Right forelimb (tissue), 1 donor: ENCODE measurements around the gene GRAMD1A.
"Not testable (repeated sequence)": the region's sequence is repeated elsewhere in the genome, so short reads cannot be mapped to it uniquely, and the experiment has no call there.

Source experiments
- DNase-seq: peaks from one replicate; pipeline ENCODE4 v3.0.0-alpha.2; 2018

GRAMD1A gene

DNA sequence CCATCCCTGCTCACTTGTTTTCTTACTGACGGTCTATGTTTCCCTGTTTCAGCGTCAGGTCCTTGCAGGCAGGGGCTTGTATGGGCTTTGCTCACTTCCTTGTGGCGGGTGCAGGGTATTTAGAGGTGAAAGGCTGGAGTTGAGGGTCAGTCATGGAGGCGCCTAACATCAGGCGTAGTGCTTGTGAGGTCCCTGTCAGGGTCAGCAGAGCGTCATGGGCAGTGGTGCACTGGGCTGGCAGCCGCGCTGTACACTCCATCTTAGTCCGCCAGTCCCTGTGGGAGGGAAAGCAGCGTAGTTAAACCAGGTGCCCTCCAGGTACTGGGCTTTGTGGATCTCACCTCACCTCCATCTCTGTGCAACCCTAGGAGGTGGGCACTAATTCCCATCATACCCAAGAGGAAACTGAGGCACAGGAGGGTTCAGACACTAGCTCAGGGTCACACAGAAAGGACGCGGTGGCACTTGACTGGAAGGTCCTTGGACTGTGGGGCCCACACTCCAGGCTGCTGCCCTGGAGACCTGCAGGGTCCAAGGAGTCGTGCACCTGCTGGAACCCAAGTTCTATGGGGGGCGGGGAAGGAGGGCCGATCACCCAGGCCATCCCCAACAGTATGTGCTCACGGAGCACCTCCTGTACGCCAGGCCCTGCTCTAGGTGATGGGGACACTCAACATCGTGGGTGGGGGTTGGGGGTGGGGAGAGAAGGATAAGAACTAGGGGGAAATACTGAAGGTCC, 4.6 kb downstream of the GRAMD1A start:
- DNase-seq = no peak

DNA sequence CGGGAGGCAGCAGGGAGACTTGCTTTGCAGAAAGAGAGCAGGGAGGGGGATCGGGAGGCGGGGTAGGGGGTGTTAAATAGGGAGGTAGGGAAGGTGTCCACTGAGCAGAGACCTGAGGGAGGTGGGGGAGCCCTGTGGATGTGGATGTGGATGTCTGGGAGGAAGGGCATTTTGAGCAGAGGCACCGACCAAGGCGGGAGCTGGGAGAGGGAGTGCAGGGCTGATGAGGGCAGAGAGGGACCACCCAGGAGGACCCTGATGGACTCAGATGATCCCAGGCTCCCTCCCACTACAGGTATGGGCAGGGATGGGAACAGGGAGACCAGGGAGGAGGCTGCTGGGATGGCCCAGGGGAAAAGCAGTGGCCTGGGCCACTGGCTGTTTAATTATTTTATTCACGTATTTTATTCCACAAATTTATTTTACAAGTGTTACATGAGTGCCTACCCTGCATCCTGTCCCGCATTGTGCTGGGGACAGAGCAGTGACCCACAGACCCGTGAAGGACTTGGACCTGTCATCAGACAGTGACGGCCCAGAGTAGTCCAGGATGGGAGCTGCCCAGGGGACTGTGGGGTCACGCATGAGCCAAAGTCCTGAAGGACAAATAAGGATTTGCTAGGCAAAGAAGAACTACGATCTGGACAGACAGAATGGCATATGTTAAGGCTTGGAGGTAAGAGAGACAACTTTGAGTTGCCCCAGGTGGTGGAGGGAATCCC, 5.3 kb downstream of the GRAMD1A start:
- DNase-seq = no peak

DNA sequence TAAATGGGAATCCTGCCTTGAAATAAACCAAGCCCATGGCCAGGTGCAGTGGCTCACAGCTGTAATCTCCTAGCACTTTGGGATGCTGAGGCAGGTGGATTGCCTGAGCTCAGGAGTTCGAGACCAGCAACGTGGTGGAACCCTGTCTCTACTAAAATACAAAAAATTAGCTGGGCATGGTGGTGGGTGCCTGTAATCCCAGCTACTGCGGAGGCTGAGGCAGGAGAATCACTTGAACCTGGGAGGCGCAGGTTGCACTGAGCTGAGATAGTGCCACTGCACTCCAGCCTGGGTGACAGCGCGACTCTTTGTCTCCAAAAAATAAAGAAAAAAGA, 5.9 kb downstream of the GRAMD1A start:
- not testable (repeated sequence) for DNase-seq

DNA sequence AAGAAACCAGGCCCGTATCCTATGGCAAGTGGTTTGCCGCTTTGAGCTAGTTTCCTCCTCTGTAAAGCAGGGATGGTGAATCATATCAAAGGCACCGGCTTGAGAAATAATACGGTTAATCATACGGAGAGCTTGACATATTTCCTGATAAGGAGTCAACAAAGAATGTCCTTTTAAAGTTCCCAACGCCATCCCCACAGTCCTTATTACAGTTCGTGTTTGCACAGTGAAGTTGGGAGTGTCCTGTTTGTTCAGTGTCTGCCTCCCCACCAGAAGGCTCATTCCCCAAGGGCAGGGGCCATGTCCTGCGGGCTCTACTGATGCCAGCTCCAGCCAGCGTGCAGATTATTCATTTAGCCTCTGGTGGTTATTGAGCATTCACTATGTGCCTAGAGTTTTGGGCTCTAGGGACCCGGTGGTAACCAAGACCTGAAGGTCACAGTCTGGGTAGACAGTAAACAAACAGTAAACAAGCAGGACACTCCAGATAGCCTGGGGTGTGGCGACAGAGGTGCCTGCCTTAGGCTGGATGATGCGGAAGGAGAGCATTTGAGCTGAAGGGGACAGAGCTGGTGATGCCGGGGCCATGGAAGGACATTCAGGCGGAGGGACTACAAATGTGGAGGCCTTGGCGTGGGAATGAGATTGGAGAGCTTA, 6.3 kb downstream of the GRAMD1A start:
- DNase-seq = no peak

DNA sequence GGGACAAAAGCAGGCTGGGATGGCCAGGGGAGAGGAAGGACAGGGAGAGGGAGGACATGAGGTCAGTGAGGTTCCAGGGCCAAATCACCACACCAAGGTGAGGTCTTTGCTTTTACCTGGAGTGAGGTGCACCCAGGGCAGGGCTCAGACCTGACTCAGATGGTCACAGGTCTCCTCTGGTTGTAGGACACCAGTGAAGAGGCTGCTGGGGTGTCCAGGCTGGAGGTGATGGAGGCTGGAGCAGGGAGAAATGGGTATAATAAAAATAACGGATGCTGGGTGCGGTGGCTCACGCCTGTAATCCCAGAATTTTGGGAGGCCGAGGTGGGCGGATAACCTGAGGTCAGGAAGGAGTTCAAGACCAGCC, 6.9 kb downstream of the GRAMD1A start:
- no peak for DNase-seq

DNA sequence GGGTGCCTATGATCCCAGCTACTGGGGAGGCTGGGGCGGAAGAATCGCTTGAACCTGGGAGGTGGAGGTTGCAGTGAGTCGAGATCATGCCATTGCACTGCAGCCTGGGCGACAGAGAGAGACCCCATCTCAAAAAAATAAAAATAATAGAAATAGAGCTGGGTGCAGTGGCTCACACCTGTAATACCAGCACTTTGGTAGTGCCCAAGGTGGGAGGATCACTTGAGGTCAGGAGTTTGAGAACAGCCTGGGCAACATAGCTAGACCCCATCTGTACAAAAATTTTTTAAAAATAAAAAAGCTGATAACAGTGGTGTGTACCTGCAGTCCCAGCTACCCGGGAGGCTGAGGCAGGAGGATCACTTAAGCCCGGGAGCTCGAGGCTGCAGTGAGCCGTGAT, 7.3 kb downstream of the GRAMD1A start:
- not testable (repeated sequence) for DNase-seq

DNA sequence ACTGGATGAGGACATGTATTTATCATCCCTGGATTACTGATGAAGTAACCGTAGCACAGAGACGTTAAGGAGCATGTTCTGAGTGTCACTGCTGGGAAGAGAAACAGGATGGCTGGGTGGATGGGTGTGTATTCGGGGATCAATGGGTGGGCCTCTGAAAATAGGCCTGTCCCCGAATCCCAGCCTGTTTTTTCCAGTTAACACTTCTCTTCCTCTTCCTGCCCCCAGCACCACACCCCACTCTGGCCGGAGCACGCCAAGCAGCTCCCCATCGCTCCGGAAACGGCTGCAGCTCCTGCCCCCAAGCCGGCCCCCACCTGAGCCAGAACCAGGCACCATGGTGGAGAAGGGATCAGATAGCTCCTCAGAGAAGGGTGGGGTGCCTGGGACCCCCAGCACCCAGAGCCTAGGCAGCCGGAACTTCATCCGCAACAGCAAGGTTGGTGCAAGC, 8.8 kb downstream of the GRAMD1A start:
- DNase-seq = no peak

DNA sequence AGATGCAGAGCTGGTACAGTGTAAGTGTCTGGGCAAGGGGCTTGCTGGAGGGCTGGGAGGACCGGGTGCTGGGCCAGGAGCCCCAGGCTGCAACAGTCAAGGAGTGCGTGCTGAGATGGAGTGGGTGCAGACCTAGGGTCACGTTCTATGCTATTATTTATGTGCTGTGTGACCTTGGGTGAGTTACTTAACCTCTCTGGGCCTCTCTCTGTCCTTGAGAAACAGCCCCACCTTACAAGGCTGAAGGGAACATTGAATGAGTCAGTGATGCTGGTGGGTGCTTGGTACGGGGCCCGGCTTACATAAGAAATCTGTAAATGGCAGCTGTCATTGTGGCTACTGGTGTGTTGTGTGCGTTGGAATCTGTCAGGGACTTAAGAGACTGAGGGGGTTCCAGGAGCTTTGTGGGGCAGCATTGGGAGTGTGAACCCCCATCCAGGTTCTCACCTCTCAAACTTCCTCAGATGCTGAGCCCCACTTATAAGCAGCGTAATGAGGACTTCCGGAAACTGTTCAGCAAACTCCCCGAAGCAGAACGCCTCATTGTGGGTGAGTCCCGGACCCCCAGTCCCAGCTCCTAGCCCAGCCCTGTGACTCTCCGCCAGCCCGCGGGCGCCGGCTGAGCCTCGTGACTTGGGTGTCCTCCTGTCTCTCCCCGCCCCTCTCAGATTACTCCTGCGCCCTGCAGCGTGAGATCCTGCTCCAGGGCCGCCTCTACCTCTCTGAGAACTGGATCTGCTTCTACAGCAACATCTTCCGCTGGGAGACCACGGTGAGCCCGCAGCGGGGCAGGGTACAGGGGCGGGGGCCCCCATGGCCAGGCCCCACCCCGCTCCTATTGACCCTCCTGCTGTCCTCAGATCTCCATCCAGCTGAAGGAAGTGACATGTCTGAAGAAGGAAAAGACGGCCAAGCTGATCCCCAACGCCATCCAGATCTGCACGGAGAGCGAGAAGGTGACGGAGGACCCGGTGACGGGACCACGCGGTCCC, 9.6 kb downstream of the GRAMD1A start:
- DNase-seq = no peak

DNA sequence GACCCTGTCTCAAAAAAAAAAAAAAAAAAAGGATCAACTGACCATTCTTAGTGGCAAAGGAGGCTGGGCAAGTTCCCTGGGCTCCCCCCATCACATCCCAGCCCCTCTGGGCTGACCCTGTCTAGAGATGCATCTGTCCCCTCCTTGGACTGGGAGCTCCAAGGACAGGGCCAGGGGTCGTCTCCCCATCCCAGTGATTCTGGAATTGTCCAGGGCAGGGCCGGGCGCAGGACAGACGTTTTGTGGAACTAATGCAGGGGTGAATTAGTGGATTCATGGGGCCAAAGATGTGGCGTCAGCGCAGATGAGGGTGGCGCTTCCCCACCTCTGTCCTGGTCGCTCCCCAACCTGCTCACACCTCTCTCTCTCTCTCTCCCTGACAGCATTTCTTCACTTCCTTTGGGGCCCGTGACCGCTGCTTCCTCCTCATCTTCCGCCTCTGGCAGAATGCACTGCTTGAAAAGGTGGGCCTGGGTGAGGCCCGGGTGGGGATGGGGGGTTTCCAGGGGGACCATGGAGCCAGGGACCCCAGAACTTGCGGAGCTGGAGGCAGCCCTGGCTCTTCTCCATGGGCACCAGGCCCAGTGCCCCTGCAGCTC, 11.1 kb downstream of the GRAMD1A start:
- DNase-seq = no peak

DNA sequence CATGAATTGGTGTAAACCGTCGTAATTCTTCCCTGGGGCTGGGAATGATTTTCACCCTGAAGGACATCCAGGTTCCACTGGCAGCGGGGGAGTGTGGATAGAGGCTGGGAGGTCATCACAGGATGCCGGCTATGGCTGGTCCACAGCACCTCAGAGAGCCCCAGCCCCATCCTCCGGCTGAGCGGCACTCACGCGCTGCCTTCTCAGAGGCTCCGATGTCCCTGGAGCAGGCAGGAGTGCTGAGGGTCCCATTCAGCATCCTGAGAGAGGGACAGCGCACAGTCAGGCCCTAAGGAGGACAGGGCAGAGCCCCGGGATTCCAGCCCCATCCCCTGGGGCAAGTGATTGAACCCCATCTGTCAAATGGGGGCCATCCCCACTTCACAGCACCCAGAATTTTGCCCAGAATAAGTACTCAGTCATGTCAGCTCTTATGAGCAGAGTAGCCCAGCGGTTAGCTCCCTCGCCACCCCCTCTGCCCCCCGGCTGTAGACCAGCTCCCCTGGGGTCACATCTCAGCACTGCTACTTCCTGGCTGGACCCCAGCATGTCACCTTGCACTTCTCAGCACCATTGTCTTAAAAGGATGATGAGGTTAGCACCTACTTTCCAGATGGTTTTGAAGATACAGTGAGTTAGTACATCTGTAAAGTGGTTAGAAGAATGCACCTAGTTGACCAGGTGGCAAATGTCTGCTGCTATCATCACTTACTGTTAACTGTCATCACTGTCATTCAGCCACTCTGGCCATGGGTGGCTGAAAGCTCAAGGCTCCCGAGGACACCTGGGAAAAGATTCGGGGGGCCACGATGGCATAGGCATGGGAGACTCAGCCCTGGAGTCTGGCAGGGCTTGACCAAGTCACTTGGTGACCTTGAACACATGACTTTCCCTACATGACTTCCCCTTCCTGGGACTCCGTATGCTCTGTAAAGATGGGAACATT, 11.9 kb downstream of the GRAMD1A start:
- DNase-seq = no peak

DNA sequence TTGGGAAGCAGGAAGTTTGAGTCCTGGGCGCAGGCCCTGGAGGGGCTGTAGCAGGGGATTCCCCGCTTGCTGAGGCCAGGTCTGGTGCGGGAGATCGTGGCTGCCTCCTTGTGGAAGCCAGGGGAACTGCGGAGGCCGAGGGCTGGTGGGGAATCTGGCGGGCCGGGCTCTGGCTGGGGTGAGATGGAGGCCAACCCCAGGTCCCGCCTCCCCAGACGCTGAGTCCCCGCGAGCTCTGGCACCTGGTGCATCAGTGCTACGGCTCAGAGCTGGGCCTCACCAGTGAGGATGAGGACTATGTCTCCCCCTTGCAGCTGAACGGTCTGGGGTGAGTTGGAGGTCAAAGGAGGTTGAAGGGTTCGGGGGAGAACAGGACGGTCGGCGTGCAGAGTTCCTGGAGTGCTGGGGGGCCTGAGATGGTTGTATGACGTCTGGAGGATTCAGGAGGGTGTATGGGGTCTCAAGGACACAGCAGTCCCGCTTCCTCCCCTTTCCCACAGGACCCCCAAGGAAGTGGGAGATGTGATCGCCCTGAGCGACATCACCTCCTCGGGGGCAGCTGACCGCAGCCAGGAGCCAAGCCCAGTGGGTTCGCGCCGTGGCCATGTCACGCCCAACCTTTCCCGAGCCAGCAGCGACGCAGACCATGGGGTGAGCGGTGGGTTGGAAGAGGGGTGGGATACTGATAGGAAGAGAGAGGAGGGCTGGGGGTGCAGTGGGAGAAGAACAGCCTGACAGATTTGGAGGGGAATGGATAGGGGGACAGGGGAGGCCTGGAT, 13.1 kb downstream of the GRAMD1A start:
- DNase-seq = peak; percentile 78

DNA sequence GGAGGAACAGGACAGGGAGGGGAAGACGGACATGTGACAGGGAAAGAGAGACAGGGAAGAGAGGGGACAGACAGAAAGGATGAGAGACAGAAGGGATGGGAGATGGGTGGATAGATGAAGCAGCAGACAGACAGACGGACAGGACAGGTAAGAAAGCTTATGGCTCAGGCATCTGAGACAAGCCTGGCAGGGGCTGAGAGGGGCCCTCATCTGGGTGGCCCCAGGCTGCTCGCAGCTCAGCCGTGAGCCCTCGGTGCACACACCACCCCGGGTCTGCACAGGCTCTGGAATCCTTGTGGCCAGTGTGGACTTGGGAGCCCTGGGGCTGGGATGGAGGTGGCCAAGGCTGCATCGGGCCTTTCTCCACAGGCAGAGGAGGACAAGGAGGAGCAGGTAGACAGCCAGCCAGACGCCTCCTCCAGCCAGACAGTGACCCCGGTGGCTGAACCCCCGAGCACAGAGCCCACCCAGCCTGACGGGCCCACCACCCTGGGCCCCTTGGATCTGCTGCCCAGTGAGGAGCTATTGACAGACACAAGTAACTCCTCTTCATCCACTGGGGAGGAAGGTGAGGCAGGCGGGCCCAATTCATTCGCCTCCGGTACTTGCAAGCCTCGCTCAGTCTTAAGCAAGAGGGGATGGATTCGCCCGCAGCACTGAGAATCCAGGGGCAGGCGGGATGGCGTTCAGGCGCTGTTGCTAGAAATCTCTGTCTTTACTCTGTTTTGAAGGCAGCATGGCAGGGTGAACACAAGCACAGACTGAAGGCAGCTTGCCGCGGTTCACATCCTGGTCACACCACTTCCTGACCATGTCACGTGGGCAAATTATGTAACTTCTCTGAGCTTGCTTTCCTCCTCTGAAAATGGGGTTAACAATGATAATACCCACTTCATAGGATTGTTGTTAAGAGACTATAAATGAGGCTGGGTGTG, 14.0 kb downstream of the GRAMD1A start:
- no peak for DNase-seq

DNA sequence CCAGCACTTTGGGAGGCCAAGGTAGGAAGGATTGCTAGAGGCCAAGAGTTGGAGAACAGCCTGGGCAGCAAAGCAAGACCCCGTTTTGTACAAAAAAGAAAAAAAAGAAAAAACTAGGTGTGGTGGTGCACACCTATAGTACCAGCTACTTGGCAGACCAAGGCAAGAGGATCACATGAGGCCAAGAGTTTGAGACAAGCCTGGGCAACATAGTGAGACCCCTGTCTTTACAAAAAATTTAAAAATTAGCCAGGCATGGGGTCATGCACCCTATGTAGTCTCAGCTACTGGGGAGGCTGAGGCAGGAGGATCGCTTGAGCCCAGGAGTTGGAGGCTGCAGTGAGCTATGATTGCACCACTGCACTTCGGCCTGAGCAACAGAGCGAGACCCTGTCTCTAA, 14.7 kb downstream of the GRAMD1A start:
- DNase-seq = not testable (repeated sequence)

DNA sequence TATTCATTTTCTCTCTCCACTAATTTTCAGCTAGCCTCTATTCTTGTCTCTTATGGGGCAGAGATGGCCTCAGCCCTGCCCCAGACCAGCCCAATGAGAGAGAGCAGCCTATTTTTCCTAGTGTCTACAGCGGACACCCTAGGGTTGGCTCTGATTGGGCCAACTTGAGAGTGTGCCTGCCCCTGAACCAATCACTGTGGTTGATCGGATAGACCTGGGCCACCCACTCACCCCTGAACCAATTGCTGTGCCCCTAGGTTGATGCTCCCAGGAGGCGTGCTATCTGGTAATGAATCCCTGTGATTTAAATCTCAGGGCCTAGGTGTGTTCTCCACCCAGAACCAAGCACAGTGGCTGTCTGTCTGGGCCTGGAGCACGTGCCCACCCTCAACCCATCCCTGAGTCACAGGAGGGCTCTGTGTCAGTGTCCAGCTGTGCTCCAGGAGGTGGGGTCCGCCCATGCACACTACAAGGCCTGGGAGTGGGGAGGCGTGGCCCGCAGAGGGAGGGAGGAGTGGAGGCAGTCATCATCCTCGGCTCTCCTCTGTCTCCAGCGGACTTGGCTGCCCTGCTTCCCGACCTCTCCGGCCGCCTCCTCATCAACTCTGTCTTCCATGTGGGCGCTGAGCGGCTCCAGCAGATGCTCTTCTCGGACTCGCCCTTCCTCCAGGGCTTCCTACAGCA, 15.3 kb downstream of the GRAMD1A start:
- DNase-seq = no peak

DNA sequence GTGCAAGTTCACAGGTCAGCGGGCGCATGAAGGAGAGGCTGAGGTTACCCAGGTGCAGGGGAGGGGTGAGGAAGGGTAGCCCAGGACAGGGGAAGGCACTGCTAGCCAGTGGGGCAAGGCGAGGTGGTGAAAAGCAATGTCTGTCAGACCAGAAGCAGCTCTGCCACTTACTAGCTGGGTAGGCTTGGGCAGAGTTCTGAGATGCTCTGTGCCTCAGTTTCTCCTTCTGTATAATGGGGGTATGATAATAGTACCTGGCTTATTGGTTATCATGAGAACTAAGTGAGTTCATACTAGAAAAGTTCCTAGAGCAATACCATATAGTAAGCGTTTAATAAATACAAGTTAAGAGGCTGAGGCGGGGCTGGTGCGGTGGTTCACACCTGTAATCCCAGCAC, 15.8 kb downstream of the GRAMD1A start:
- no peak for DNase-seq

DNA sequence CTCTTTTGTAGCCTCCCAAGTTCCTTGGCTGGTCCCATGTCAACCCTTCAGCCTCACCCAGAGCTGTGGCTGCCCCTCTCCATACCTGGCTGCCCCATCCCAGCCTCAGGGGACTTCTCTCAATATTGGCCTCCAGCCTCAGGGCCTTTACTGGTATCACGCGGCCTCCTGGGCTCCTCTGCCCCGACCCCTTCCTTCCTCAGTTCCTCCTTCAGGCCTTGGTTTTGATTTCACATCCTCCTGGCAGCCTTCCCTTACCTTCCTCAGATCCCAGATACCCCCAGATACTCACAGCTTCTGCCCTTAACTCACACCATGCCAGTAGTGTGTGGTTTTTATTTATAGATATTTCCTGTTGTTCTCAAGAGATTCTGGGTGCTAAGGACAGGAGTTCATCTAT, 17.4 kb downstream of the GRAMD1A start:
- no peak for DNase-seq

DNA sequence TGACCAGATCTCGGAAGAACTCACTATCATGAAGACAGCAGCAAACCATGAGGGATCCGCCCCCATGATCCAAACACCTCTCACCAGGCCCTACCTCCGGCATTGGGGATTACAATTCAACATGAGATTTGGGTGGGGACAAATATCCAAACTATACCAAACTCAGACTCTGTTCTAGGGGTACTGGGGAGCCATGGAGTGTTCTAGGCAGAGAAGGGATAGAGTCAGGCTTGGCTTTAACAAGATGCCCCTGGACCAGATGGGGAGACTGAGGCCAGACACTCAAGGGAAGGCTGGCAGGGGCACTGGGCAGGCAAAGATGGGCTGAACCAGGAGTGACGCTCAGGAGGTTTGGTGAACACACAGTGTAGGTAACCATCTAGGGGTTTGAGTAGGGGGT, 18.3 kb downstream of the GRAMD1A start:
- no peak for DNase-seq

DNA sequence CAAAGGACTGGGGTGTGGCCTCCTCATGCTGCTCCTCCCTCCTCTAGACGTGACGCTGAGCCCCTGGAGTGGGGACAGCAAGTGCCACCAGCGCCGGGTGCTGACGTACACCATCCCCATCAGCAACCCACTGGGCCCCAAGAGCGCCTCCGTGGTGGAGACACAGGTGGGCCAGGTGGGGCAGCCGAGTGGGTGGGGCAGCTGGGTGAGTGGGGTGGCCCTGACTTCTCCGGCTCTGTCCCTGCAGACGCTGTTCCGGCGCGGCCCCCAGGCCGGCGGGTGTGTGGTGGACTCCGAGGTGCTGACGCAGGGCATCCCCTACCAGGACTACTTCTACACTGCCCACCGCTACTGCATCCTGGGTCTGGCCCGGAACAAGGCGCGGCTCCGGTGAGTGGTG, 19.0 kb downstream of the GRAMD1A start:
- DNase-seq = no peak

DNA sequence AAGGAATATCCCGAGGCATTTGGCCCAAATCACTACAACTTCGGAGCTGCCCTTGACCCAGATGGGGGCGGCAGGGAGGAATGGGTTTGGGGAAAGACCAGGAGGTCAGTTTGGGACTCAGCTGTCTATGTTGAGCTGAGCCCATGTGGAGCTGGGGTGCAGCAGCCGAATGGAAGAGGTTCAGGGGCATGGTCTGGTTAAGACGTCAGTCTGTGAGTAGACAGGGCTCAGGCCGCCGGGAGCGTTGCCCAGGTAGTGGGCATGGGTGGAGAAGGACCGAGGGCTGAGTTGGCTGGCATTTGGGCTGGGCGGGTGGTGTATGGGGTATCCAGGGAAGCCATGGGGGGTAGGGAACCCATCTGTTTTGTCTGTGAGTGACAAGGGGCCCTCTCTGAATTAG, 20.9 kb downstream of the GRAMD1A start:
- no peak for DNase-seq
